SH-SY5Y (cell line): ENCODE data around the gene CDK5R1.

ENCODE experiments used
- GATA2 ChIP-seq: IDR thresholded peaks from 2 replicates; pipeline ENCODE4 v1.6.1; 2011; ENCODE audit warnings: mild to moderate bottlenecking, low read depth, low read length
- GATA3 ChIP-seq: IDR thresholded peaks from 2 replicates; pipeline ENCODE4 v1.6.1; 2011; ENCODE audit warnings: low read depth, mild to moderate bottlenecking, low read length, moderate library complexity

CDK5R1 gene

DNA sequence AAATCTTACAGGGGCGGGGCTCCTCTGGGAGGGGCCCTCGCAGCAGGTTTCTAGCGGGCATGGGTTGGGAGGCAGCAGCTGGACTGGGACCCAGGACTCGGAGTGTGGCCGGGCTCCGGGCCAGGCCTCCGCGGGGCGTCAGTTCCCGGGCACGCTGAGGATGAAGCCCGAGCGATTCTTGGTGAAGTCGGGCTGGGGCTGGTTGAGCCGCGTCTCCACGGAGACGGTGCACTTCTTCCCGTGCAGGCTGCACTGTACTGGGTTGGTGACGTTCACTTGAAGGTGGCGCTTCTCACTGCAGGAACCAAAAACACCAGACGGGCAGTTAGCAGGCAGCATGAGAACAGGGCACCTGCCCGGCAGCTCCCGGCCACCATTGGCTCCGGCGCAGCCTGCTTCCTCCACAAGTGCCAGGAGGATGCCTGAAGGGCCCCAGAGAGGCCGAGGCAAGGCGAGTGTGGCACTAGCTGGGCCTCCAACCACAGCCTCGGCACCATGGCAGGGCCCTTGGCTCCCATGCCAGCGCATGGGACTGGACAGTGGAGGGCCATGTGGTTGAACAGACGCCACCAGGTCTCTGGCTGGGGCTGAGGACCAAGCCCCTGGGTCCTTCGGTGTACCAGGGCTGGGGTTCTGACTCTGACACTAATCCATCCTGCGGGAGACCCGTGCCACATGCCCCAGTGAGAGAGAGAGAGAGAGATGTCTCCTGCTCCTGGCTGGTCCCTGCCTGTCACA, 8.0 kb downstream of the CDK5R1 start:
- TF ChIP-seq GATA3, result no peak
- no peak for TF ChIP-seq GATA2

GRCh38 chr17:32495359-32496231, 8.8 kb downstream of the CDK5R1 start:
- TF ChIP-seq GATA2, result no peak
- TF ChIP-seq GATA3, result no peak

DNA sequence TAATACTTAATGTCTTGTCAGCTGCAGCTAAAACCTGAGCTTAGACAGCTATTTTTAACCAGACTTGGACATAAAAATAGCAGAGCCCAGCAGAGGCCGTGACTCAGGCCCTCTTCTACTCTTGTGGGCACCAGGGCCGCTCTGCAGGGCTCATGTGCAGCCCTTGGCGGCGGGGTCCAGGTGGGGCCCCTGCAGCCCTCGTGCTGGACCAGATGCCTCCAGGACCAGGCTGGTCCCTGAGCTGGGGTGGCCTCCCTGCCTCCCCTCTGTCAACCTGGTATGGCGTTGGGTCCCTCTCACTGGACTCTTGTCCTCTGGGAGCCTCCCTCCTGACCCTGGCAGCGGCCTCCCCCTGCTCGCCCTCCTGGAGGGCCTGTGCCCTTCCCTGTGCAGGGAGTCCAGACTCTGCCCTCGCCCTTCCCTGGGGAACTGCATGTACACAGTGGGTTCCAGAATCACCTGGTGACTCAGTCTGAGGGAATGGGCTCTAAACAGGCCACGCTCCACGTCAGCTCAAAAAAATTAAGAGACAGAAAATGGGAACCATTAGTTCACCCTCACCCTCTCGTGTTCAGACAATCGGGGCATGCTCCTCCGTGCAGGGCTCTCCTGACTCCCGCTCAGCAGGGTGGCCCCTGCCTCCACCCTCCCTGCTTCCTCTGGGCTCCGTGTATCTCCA, 9.7 kb downstream of the CDK5R1 start:
- no peak for TF ChIP-seq GATA2
- no peak for TF ChIP-seq GATA3

DNA sequence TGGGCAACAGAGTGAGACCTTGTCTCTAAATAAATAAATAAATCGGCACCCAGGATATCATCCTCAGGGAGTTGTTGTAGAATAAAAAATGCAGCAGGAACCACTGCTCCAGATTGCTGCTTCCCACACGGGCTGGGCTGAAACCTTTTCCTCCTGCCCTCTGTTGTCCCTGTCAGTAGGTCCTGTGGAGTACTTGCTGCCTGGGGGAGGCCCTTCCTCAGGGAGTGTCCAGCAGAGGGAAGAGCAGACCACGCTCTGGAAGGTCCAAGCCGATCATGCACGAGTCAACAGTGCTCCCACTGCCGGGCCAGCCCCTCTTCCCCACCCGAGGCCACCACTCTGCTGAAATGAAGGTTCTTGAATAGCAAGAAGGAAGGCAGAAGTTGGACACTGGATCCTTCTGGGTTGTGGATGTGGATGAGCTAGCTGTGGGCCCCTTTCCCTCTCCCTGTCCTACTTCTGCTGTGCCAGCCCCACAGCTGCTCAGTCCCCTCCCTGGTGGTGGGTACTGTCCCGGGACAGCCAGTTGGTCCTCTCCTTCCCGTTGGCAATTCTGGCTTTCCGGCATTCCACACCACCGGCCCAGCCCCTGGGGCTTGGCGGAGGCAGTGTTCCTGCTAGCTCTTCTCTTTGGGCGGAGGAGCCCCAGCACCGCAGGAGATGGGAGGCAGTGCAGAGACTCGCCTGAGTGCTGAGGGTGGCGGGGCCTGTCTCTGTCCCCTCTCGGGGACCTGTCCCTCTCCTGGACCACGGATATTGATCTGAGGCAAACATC, 10.8 kb downstream of the CDK5R1 start:
- no peak for TF ChIP-seq GATA3
- TF ChIP-seq GATA2, result no peak

DNA sequence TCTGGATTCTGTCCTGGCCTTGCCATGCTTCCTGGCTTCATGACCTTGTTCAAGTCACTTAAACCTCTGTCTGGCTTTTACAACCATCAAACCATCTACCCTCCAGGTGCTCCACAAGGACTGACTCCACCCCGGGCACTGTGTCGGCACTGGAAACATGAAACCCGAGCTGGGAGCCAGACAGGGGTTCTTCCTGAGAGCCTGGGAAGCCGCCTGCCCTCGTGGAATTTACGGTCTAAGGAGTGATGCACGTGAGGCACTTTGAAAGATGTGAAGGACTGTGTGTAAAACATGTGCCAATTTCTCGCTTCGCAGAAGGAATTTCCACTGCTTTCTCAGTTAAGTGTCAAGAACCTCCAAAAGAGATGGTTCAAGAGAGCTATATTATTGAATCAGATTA, 11.6 kb downstream of the CDK5R1 start:
- TF ChIP-seq GATA2, result no peak
- TF ChIP-seq GATA3, result no peak

- no peak for TF ChIP-seq GATA2
- TF ChIP-seq GATA3, result no peak
These were observed 15.2 kb downstream of the CDK5R1 start for GRCh38 chr17:32502013-32502412.

DNA sequence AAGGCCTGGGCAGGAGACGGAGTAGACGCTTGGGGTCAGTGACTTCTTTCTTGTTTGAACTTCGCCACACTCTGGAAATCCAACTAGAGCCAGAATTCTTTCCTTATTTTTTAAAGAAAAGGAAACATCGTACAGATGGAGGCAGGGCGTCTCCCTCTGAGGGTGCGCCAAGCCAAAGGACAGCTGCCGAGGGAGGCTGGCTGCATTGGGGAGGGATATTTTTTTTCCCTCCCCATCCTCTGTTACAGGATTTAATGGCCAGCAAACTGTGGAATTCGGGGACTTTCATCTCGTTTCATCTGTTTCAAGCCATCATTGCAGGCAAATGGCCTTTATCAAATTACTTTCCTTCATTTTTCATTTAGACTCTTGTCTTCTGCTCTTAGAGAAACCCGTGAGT, 15.9 kb downstream of the CDK5R1 start:
- no peak for TF ChIP-seq GATA2
- TF ChIP-seq GATA3, result no peak

- no peak for TF ChIP-seq GATA3
- TF ChIP-seq GATA2, result no peak
These were observed 16.7 kb downstream of the CDK5R1 start for GRCh38 chr17:32503251-32504165.

GRCh38 chr17:32504166-32504990, 17.6 kb downstream of the CDK5R1 start:
- TF ChIP-seq GATA2, result no peak

DNA sequence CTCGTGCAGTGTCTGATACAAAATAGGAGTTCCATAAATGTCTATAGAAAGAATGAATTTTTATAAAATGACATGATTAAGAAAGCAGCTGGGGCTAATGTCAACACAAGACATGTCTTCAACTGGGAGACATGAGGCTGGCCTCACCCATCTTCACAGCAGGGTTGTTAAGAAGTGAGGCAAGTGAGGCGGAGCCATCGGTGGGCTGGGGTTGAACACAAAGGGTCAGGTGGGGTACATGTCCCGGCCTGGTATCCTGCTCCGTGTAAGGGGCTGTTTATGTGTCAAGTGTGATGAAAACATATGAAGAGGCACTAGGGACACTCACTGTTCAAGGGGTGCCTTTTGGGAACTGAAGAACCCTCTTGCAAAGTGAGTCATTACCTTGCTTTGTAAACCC, 22.1 kb downstream of the CDK5R1 start:
- TF ChIP-seq GATA3 (no peak), GATA2 (no peak)

DNA sequence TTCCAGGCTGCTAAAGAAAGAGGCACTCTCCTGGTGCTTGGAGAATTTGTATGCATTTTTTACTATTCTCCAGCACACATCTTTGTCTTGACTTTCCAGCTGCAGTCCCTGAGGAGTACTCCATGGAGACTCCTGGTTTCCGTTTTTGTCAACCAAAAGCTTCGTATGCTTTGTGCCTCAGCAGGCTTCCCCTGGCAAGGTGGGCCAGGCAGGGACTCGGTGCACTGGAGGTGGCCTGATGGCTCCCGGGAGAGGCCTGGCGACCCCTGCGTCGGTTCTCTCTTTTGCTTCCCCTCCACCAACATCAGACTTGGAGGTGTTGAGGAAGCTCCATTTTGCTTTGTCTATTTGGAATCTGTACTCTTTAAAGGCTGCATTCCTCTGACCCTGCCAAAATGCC, 23.7 kb downstream of the CDK5R1 start:
- TF ChIP-seq GATA2 (no peak), GATA3 (no peak)

GRCh38 chr17:32512328-32512727, 25.5 kb downstream of the CDK5R1 start:
- TF ChIP-seq GATA3 (no peak), GATA2 (no peak)

GRCh38 chr17:32513579-32513978, 26.8 kb downstream of the CDK5R1 start:
- TF ChIP-seq GATA2 (no peak), GATA3 (no peak)
